GM12878 (cell line): ENCODE data around the gene EXOC4.

Experiments
- CTCF ChIP-seq, 3 experiments: IDR thresholded peaks in 2 of 3; conservative IDR thresholded peaks in 1 of 3; 2 replicates each; pipeline ENCODE4 v1.5.1; 2011; ENCODE audit warnings: low read depth in 3 of 3, low read length in 3 of 3, mild to moderate bottlenecking in 3 of 3, control low read depth in 2 of 3, moderate library complexity in 2 of 3, inconsistent platforms in 1 of 3, mixed read lengths in 1 of 3; ENCODE audit not compliant: control insufficient read depth in 2 of 3, insufficient read depth in 1 of 3; ENCODE audit errors: extremely low read depth in 1 of 3
- EP300 ChIP-seq, 2 experiments: fragments of 150-350 bp in 1 of 2; IDR thresholded peaks; 2 replicates each; pipeline ENCODE4 v1.6.1; 2011 to 2012; ENCODE audit warnings: low read depth in 2 of 2, low read length in 2 of 2, borderline replicate concordance in 1 of 2, improper control_type of control experiment in 1 of 2, inconsistent platforms in 1 of 2; ENCODE audit not compliant: control insufficient read depth in 1 of 2
- FOXK2 ChIP-seq: fragments of 450-650 bp; IDR thresholded peaks from 2 replicates; pipeline ENCODE4 v1.6.1; 2017; ENCODE audit warnings: mild to moderate bottlenecking, moderate library complexity
- LARP7 ChIP-seq: fragments of 450-650 bp; IDR thresholded peaks from 2 replicates; pipeline ENCODE4 v1.6.1; 2017; ENCODE audit warnings: mild to moderate bottlenecking
- NR2C2 ChIP-seq: IDR thresholded peaks from 2 replicates; pipeline ENCODE4 v1.6.1; 2011; ENCODE audit warnings: borderline replicate concordance, low read depth; ENCODE audit not compliant: control insufficient read depth, insufficient read length
- POLR2A ChIP-seq: IDR thresholded peaks from 2 replicates; pipeline ENCODE4 v1.6.1; 2011; ENCODE audit warnings: low read depth, mild to moderate bottlenecking, low read length
- RFX5 ChIP-seq: IDR thresholded peaks from 2 replicates; pipeline ENCODE4 v1.6.1; 2011; ENCODE audit warnings: low read depth, low read length, improper control_type of control experiment
- SIN3A ChIP-seq: IDR thresholded peaks from 2 replicates; pipeline ENCODE4 v1.6.1; 2012; ENCODE audit warnings: low read depth, low read length, improper control_type of control experiment
- SREBF2 ChIP-seq: IDR thresholded peaks from 2 replicates; pipeline ENCODE4 v1.6.1; 2012; ENCODE audit warnings: mild to moderate bottlenecking, low read length
- TCF7 ChIP-seq: IDR thresholded peaks from 2 replicates; pipeline ENCODE4 v1.6.1; 2014; ENCODE audit warnings: antibody characterized with exemption, borderline replicate concordance
- TF ChIP-seq, protein P1 (sequence below): fragments of 450-650 bp; IDR thresholded peaks from 2 replicates; pipeline ENCODE4 v1.6.1; 2017; ENCODE audit warnings: mild to moderate bottlenecking, moderate library complexity
- TF ChIP-seq, protein P2 (sequence below): IDR thresholded peaks from 2 replicates; pipeline ENCODE4 v1.6.1; 2012; ENCODE audit warnings: mild to moderate bottlenecking, low read depth, low read length

- TF ChIP-seq POLR2A (no peak), CTCF (IDR thresholded peaks at IDR 0.05 in 2 of 3, conservative IDR thresholded peaks at IDR 0.05 in 1 of 3; ENCODE audit: control insufficient read depth in 2 of 3, extremely low read depth in 1 of 3, insufficient read depth in 1 of 3, low read depth in 3 of 3, low read length in 3 of 3) (no peak), SIN3A (no peak), FOXK2 (no peak), LARP7 (no peak), EP300 (IDR thresholded peaks at IDR 0.05; ENCODE audit: borderline replicate concordance in 1 of 2, control insufficient read depth in 1 of 2, low read depth in 2 of 2, low read length in 2 of 2) (no peak), SREBF2 (no peak), TCF7 (no peak), NR2C2 (no peak), RFX5 (no peak)
- TF ChIP-seq, protein P1, sequence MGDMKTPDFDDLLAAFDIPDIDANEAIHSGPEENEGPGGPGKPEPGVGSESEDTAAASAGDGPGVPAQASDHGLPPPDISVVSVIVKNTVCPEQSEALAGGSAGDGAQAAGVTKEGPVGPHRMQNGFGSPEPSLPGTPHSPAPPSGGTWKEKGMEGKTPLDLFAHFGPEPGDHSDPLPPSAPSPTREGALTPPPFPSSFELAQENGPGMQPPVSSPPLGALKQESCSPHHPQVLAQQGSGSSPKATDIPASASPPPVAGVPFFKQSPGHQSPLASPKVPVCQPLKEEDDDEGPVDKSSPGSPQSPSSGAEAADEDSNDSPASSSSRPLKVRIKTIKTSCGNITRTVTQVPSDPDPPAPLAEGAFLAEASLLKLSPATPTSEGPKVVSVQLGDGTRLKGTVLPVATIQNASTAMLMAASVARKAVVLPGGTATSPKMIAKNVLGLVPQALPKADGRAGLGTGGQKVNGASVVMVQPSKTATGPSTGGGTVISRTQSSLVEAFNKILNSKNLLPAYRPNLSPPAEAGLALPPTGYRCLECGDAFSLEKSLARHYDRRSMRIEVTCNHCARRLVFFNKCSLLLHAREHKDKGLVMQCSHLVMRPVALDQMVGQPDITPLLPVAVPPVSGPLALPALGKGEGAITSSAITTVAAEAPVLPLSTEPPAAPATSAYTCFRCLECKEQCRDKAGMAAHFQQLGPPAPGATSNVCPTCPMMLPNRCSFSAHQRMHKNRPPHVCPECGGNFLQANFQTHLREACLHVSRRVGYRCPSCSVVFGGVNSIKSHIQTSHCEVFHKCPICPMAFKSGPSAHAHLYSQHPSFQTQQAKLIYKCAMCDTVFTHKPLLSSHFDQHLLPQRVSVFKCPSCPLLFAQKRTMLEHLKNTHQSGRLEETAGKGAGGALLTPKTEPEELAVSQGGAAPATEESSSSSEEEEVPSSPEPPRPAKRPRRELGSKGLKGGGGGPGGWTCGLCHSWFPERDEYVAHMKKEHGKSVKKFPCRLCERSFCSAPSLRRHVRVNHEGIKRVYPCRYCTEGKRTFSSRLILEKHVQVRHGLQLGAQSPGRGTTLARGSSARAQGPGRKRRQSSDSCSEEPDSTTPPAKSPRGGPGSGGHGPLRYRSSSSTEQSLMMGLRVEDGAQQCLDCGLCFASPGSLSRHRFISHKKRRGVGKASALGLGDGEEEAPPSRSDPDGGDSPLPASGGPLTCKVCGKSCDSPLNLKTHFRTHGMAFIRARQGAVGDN, result no peak
- TF ChIP-seq, protein P2, sequence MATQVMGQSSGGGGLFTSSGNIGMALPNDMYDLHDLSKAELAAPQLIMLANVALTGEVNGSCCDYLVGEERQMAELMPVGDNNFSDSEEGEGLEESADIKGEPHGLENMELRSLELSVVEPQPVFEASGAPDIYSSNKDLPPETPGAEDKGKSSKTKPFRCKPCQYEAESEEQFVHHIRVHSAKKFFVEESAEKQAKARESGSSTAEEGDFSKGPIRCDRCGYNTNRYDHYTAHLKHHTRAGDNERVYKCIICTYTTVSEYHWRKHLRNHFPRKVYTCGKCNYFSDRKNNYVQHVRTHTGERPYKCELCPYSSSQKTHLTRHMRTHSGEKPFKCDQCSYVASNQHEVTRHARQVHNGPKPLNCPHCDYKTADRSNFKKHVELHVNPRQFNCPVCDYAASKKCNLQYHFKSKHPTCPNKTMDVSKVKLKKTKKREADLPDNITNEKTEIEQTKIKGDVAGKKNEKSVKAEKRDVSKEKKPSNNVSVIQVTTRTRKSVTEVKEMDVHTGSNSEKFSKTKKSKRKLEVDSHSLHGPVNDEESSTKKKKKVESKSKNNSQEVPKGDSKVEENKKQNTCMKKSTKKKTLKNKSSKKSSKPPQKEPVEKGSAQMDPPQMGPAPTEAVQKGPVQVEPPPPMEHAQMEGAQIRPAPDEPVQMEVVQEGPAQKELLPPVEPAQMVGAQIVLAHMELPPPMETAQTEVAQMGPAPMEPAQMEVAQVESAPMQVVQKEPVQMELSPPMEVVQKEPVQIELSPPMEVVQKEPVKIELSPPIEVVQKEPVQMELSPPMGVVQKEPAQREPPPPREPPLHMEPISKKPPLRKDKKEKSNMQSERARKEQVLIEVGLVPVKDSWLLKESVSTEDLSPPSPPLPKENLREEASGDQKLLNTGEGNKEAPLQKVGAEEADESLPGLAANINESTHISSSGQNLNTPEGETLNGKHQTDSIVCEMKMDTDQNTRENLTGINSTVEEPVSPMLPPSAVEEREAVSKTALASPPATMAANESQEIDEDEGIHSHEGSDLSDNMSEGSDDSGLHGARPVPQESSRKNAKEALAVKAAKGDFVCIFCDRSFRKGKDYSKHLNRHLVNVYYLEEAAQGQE, result no peak
Measured at GRCh38 chr7:133783276-133783675, 530.4 kb downstream of the EXOC4 start.
